Activated CD4-positive, alpha-beta T cell treated with anti-CD3 and anti-CD28 coated beads for 48 hours (primary cell): Measurements from ENCODE around the gene DHRSX.

Source experiments
- DNase-seq: peaks from one replicate; pipeline ENCODE4 v3.0.0-alpha.2; 2020

Gene DHRSX

GRCh38 chrX:2184089-2184488 lies 316.7 kb downstream of the DHRSX start:
- DNase-seq = no peak

GRCh38 chrX:2183193-2183725 lies 317.5 kb downstream of the DHRSX start:
- no peak for DNase-seq

- DNase-seq = no peak
Observed at GRCh38 chrX:2177541-2177940, 323.2 kb downstream of the DHRSX start.

DNA sequence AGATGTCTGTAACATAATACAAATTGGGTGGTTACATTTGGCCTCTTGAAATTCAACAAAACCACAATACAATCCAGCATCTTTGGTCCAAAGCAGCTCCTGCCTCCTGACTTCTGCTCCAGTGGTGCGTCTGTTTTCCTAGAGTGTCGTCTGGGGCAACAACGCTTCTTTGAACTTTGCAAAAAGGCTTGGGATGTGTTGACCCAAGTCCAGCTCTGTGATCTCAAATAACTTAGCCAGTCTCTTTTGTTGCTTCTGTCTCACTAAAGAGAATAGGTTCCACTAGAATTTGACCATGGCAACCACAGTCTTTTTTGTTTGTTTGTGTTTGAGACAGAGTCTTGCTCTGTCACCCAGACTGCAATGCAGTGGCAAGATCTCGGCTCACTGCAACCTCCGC lies 324.0 kb downstream of the DHRSX start:
- DNase-seq = no peak

- DNase-seq = no peak
Observed at GRCh38 chrX:2176274-2176673, 324.5 kb downstream of the DHRSX start.

DNA sequence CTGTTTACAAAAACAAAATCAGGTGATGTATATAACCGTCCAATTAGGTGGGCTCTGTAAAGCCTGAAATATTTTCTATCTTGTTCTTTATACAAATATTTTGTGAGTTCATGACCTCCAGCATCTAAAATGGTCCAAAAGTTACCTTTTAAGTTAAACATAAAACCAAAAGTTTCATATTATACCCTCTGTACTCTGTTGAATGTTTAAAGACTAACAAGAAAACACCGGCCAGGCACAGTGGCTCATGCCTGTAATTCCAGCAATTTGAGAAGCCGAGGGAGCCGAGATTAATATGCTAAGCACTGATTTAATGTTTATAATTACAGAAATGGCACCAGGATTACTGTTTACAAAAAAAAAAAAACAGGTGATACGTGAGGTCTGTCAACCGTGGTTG lies 328.4 kb downstream of the DHRSX start:
- DNase-seq = no peak
